BJ (cell line): Measurements from ENCODE around the gene CYTH3. TPM values are rescaled to one million over a fixed set of nuclear protein-coding genes. Genes with fewer than 3 reads are reported as not detected.
A peak's percentile ranks its signal among the peaks of the same experiment; 100 is the strongest.

Experiments used
- CTCF ChIA-PET: fragments of 350-600 bp; formaldehyde crosslinking; extraction: SDS; loops from one replicate; lab custom pipeline; 2021; ENCODE audit warnings: antibody characterized with exemption, inconsistent platforms; lab: Yijun Ruan, JAX
- POLR2A ChIA-PET: fragments of 300-600 bp; sonication (Branson Sonifier 250); formaldehyde crosslinking; extraction: SDS; loops from one replicate; lab custom pipeline; 2021; ENCODE audit warnings: antibody characterized with exemption; lab: Charles Lee
- DNase-seq: peaks from one replicate; pipeline ENCODE4 v3.0.0-alpha.2; 2011; ENCODE audit warnings: low read depth
- H3K27me3 ChIP-seq: 2 replicates; pipeline ENCODE4 v1.6.0; 2011; ENCODE audit warnings: low read length; ENCODE audit not compliant: control insufficient read depth, insufficient read depth
- H3K36me3 ChIP-seq: 2 replicates; pipeline ENCODE4 v1.5.1; 2011; ENCODE audit warnings: low read length; ENCODE audit not compliant: control insufficient read depth, insufficient read depth
- H3K4me3 ChIP-seq: 2 replicates; pipeline ENCODE4 v1.5.1; 2011; ENCODE audit warnings: low read depth, mild to moderate bottlenecking, control low read depth, low read length
- polyA plus RNA-seq: library from polyadenylated mRNA; depleted of rRNA; stranded (reverse); fragments of >200 nt; gene quantifications from 2 replicates; pipeline ENCODE4 v1.2.3, GENCODE V29; 2011
- TF ChIP-seq, protein P1 (sequence below): IDR thresholded peaks from 2 replicates; pipeline ENCODE4 v1.5.1; 2011; ENCODE audit warnings: low read depth, mild to moderate bottlenecking, control low read depth, inconsistent platforms, low read length, moderate library complexity; ENCODE audit not compliant: insufficient read depth

CYTH3 gene
- polyA plus RNA-seq, 1 experiment: 45.5 TPM

DNA sequence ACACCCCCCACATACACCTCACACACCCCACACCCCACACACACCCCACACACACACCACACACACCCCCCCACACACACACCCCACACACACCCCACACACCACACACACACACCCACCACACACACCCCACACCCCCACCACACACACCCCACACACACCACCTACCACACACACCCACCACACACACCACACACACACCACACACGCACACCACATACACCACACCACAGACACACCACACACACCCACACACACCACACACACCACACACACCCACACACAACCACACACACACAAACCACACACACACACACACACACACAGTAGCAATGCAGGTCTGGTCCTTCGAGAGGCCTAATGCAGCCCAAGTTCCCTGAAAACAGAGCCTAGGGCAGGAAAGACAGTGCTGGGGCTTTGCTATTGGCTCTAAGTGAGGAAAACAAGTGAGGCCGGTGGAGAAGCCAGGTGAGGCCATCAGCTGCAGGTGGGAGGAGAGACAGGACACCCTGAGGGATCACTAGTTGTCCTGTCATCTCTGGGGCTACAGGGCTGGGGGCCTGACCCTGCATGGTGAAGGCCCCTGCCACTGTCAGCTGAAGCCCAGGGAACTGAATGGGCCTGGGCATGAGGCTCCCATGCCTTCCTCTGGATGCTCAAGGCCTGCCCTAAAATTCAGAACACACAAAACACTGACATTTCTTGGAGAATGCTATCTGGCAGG lies 92.6 kb downstream of the CYTH3 start:
- no peak overlapping the region for H3K4me3 ChIP-seq
- H3K27me3 ChIP-seq: no peaks in the 10 kb centered on the region
- TF ChIP-seq, protein P1, sequence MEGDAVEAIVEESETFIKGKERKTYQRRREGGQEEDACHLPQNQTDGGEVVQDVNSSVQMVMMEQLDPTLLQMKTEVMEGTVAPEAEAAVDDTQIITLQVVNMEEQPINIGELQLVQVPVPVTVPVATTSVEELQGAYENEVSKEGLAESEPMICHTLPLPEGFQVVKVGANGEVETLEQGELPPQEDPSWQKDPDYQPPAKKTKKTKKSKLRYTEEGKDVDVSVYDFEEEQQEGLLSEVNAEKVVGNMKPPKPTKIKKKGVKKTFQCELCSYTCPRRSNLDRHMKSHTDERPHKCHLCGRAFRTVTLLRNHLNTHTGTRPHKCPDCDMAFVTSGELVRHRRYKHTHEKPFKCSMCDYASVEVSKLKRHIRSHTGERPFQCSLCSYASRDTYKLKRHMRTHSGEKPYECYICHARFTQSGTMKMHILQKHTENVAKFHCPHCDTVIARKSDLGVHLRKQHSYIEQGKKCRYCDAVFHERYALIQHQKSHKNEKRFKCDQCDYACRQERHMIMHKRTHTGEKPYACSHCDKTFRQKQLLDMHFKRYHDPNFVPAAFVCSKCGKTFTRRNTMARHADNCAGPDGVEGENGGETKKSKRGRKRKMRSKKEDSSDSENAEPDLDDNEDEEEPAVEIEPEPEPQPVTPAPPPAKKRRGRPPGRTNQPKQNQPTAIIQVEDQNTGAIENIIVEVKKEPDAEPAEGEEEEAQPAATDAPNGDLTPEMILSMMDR: no peak
- ChIA-PET POLR2A (no interaction called here), CTCF (no interaction called here)
- no peak for DNase-seq
- H3K36me3 ChIP-seq: peaks cover 9% of the 10 kb centered on the region

DNA sequence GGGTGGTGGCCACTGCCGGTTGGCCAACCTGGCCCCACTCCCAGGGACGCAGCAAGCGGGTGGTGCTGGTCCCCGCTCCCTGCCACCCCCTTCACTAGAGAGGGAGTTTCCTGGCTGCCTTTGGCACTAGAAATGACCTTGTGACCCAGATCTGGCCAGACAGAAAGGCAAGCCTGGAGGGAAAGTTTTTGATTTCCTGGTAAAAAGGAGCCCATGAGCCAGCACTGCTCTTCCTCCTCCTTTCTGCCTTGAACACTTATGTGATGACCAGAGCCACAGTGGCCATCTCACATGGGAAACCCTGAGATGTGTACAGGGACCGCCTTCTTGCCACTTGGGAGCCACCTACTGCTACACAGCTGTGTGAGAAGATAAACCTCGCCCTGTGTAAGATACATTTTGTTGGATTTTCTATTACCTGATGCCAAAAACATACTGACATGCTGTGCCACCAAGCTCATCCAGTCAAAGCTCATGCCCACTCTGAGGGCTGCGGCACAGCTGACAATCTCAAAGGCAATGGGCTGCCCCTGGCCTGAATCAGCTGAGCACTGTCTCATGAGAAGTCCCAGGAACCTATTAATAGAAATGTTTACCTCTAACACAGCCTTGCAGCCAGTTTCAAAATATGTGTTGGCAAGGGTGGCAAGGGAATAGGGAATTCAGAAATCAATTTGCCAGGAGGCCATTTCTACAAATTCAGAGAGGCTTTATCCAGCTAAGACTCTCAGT lies 94.0 kb downstream of the CYTH3 start:
- Histone ChIP-seq H3K27me3 (no peaks in the 10 kb centered on the region), H3K4me3 (no peak overlapping the region), H3K36me3 (peaks cover 6% of the 10 kb centered on the region)
- ChIA-PET POLR2A (no interaction called here), CTCF (no interaction called here)
- TF ChIP-seq, protein P1: no peak
- DNase-seq: no peak

DNA sequence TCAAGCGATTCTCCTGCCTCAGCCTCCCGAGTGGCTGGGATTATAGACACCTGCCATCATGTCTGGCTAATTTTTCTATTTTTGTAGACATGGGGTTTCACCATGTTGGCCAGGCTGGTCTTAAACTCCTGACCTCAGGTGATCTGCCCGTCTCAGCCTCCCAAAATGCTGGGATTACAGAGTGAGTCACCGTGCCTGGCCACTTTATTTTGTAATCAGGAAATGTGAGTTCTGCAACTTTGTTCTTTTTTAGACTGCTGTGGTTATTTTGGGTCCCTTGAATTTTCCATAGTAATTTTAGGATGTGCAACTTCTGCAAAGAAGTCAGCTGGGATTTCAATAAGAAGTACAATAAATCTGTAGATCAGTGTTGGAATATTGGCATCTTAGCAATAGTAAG lies 96.8 kb downstream of the CYTH3 start:
- ChIA-PET CTCF (interaction anchor here (2.2 kb wide), 1 partner anchor 16 kb away, joined by 8 read pairs; no protein-coding TSS in a partner anchor), POLR2A (no interaction called here)
- Histone ChIP-seq H3K36me3 (peaks cover 16% of the 10 kb centered on the region), H3K27me3 (no peaks in the 10 kb centered on the region), H3K4me3 (no peak overlapping the region)
- DNase-seq: peak; percentile 47
- TF ChIP-seq, protein P1: no peak

DNA sequence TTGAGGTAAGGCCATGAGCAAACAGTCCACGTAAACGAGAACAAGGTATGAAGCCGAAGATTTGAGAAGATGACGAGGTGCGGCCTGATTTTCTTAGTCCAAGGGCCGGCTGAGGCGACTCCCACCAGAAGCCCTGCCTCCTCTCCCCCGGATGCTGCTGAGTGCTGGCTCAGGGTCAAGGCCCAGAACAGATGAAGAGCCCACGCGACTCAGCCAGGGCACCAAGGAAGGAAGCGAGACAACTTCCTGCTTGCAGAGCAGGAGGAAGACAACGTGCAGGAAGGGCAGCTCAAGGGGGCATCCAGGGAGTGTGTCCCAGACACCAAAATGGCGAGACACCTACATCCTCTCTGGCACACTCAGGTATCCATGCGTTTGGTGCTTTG lies 99.5 kb downstream of the CYTH3 start:
- no peak overlapping the region for H3K4me3 ChIP-seq
- POLR2A ChIA-PET: no interaction called here
- peaks cover 33% of the 10 kb centered on the region for H3K36me3 ChIP-seq
- no peaks in the 10 kb centered on the region for H3K27me3 ChIP-seq
- CTCF ChIA-PET: interaction anchor here (1.3 kb wide), 1 partner anchor 13 kb away, joined by 5 read pairs; no protein-coding TSS in a partner anchor
- TF ChIP-seq, protein P1: no peak
- no peak for DNase-seq

DNA sequence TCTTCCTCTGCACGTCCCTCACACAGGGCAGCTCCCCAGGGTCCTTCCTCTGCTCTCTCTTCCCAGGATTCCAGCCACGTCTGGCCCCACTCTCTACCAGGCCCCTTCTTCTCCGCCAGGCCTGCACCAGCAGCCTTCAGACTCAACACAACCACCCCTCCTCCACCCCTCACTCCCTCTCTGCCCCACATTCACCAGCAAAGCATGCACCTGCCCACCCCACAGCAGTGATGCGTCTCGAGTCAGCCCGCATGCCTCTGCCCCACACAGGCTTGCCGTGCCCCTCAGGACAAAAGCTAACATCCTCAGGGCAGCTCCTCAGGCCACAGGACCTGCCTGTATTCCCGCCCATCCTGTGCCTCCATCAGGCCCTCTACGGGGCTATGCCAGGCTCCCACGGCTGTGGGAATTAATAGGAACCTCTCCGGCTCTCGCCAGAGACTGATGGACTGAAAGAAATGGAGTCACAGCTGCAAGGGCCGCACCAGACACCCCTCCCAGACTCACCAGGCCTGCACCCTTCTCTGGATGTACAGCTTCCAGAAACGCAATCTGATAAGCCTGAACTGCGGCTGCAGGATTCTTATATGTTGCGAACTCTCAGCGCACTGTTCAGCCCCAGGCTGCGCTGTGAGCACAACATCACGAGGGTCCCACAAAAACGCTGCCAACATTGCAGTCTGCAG lies 100.1 kb downstream of the CYTH3 start:
- no peak for DNase-seq
- TF ChIP-seq, protein P1: no peak
- Histone ChIP-seq H3K4me3 (no peak overlapping the region), H3K27me3 (no peaks in the 10 kb centered on the region), H3K36me3 (peaks cover 34% of the 10 kb centered on the region)
- ChIA-PET POLR2A (no interaction called here), CTCF (interaction anchor here (1.3 kb wide), 1 partner anchor 12 kb away, joined by 5 read pairs; no protein-coding TSS in a partner anchor)
